Activated CD4-positive, alpha-beta T cell treated with anti-CD3 and anti-CD28 coated beads, Interleukin-2, amount 10 ng/mL, durations not matched to agents 24 days and 14 days (primary cell): ENCODE results near the gene TRAF5. TPM values are rescaled to one million over a fixed set of nuclear protein-coding genes. Genes with fewer than 3 reads are reported as not detected.
"Not testable (repeated sequence)": the region's sequence is repeated elsewhere in the genome, so short reads cannot be mapped to it uniquely, and the experiment has no call there.

Source experiments
- DNase-seq: peaks from one replicate; pipeline ENCODE4 v3.0.0; 2022
- H3K27ac Mint-ChIP-seq: one replicate; pipeline ENCODE4 v1.8.0; 2022; ENCODE audit warnings: mild to moderate bottlenecking, mixed read lengths
- H3K27me3 Mint-ChIP-seq: one replicate; pipeline ENCODE4 v1.8.0; 2022; ENCODE audit warnings: mixed read lengths
- H3K36me3 Mint-ChIP-seq: one replicate; pipeline ENCODE4 v1.8.0; 2022; ENCODE audit warnings: low read depth, mild to moderate bottlenecking, mixed read lengths
- H3K4me1 Mint-ChIP-seq: one replicate; pipeline ENCODE4 v1.8.0; 2021; ENCODE audit warnings: mixed read lengths
- H3K4me3 Mint-ChIP-seq: one replicate; pipeline ENCODE4 v1.8.0; 2022; ENCODE audit warnings: mild to moderate bottlenecking, moderate library complexity, mixed read lengths
- H3K9me3 Mint-ChIP-seq: one replicate; pipeline ENCODE4 v1.8.0; 2021; ENCODE audit warnings: mixed read lengths
- intact Hi-C: fragments of 100-400 bp; cut with micrococcal nuclease; formaldehyde crosslinking; loops from one replicate; pipeline ENCODE4 v1.15.1; 2023
- total RNA-seq: library from RNA; stranded (reverse); gene quantifications from 2 replicates; pipeline ENCODE4 v1.2.3, GENCODE V29; 2022

TRAF5 gene
- total RNA-seq, 1 donor from 2014 or later = 56.6 TPM

GRCh38 chr1:211343607-211344006, 17.0 kb downstream of the TRAF5 start:
- Mint-ChIP-seq H3K36me3 (peaks cover 54% of the 10 kb centered on the region), H3K9me3 (no peaks in the 10 kb centered on the region), H3K27me3 (no peaks in the 10 kb centered on the region), H3K4me1 (peaks cover 53% of the 10 kb centered on the region), H3K27ac (peak overlapping the region; percentile 72), H3K4me3 (no peak overlapping the region)
- no peak for DNase-seq
- intact Hi-C loops = loop anchor here (2.0 kb wide), 1 partner anchor 15 kb away; no protein-coding TSS in a partner anchor

DNA sequence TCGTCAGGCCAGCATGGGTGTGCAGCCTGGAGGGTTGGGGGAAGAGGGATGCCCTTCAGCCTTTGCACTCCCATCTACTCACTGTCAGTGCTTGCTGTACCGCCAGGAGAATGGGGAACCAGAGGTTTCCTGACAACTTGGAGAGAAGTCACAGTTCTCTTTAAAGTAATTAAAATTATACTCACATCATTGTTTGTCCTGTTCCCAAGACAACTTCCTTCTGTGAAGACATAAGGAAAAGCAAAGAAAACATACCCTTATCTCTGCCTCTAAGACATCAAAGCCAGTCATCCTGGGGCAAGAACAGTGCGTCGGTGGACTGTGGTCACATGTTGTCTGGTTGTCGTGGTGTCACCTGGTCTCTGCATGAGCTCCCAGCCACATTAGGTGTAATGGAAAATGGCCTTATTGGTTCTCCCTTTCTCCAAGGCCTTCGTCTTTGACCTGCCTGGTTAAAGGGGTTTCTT, 17.6 kb downstream of the TRAF5 start:
- peaks cover 49% of the 10 kb centered on the region for H3K4me1 Mint-ChIP-seq
- H3K36me3 Mint-ChIP-seq = peaks cover 53% of the 10 kb centered on the region
- H3K27me3 Mint-ChIP-seq = no peaks in the 10 kb centered on the region
- no peaks in the 10 kb centered on the region for H3K9me3 Mint-ChIP-seq
- peak overlapping the region; percentile 72 for H3K27ac Mint-ChIP-seq
- no peak for DNase-seq
- intact Hi-C loops = no loop called here
- no peak overlapping the region for H3K4me3 Mint-ChIP-seq

DNA sequence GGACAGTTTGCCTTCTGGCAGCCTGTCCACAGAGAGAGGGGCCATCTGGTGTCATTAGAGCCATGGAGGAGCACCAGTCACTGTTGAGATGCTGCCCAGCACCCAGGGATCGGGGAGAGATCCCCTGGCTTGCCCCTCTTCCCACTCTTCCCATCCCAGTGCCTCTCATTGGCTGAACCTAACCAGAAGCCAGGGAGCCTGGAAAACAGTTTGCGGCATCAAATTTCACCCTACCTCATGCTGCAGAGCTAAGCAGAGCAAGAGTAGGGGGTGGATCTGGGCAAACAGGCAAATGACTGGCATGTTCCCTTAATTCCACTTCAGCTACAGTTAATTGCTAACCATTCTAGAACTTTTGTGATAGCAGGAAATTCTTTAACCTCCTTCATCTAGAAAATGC, 19.1 kb downstream of the TRAF5 start:
- H3K36me3 Mint-ChIP-seq = peaks cover 61% of the 10 kb centered on the region
- H3K27me3 Mint-ChIP-seq = no peaks in the 10 kb centered on the region
- intact Hi-C loops = no loop called here
- H3K4me1 Mint-ChIP-seq = peaks cover 49% of the 10 kb centered on the region
- no peak overlapping the region for H3K4me3 Mint-ChIP-seq
- H3K9me3 Mint-ChIP-seq = no peaks in the 10 kb centered on the region
- DNase-seq = no peak
- no peak overlapping the region for H3K27ac Mint-ChIP-seq

- Mint-ChIP-seq H3K4me1 (peaks cover 43% of the 10 kb centered on the region), H3K4me3 (no peak overlapping the region), H3K9me3 (peaks cover 6% of the 10 kb centered on the region), H3K27ac (no peak overlapping the region), H3K27me3 (no peaks in the 10 kb centered on the region), H3K36me3 (peaks cover 63% of the 10 kb centered on the region)
- intact Hi-C loops = no loop called here
- DNase-seq = no peak
Measured at GRCh38 chr1:211347077-211347844, 20.6 kb downstream of the TRAF5 start.

DNA sequence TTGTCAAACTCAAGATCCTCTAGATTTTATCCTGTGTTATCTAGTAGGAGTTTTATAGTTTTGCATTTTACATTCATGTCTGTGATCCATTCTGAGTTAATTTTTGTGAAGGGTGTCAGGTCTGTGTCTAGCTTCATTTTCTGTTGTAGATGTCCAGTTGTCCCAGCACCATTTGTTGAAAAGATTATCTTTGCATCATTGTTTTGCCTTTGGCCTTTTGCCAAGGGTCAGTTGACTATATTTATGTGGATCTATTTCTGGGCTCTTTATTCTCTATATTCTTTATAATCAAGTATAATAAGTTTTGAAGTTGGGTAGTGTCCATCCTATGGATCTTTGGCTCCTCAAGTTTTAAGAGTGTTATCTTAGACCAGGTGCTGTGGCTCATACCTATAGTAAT, 21.9 kb downstream of the TRAF5 start:
- peaks cover 66% of the 10 kb centered on the region for H3K36me3 Mint-ChIP-seq
- H3K4me1 Mint-ChIP-seq = peaks cover 44% of the 10 kb centered on the region
- no peak for DNase-seq
- no peak overlapping the region for H3K27ac Mint-ChIP-seq
- H3K9me3 Mint-ChIP-seq = peaks cover 6% of the 10 kb centered on the region
- no peaks in the 10 kb centered on the region for H3K27me3 Mint-ChIP-seq
- intact Hi-C loops = no loop called here
- H3K4me3 Mint-ChIP-seq = no peak overlapping the region

GRCh38 chr1:211349741-211350140, 23.1 kb downstream of the TRAF5 start:
- Mint-ChIP-seq H3K4me3 (no peak overlapping the region), H3K27me3 (no peaks in the 10 kb centered on the region), H3K36me3 (peaks cover 67% of the 10 kb centered on the region), H3K27ac (no peak overlapping the region), H3K9me3 (peaks cover 6% of the 10 kb centered on the region), H3K4me1 (peaks cover 43% of the 10 kb centered on the region)
- intact Hi-C loops = no loop called here
- no peak for DNase-seq

- DNase-seq, intact Hi-C loops, H3K27me3 Mint-ChIP-seq, H3K9me3 Mint-ChIP-seq: not testable (repeated sequence)
- peak overlapping the region; percentile 21 for H3K27ac Mint-ChIP-seq
- peaks cover 51% of the 10 kb centered on the region for H3K4me1 Mint-ChIP-seq
- peak overlapping the region; percentile 19 for H3K4me3 Mint-ChIP-seq
- peaks cover 70% of the 10 kb centered on the region for H3K36me3 Mint-ChIP-seq
Measured at GRCh38 chr1:211352055-211352454, 25.4 kb downstream of the TRAF5 start.

DNA sequence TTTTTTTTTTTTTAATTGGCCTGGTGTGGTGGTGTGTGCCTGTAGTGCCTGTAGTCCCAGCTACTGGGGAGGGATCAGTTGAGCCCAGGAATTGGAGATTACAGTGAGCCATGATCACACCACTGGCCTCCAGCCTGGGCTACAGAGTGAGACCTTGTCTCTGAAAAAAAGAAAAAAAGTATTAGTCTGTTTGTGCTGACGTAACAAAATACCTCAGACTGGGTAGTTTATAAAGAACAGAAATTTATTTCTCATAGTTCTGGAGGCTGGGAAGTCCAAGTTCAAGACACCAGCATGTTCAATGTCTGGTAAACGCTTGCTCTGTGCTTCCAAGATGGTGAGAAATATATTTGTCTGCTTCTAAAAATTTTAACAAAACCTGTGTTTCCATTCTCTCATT, 25.8 kb downstream of the TRAF5 start:
- Mint-ChIP-seq H3K27ac (no peak overlapping the region), H3K27me3 (no peaks in the 10 kb centered on the region), H3K9me3 (peaks cover 6% of the 10 kb centered on the region), H3K4me3 (no peak overlapping the region), H3K36me3 (peaks cover 71% of the 10 kb centered on the region), H3K4me1 (peaks cover 52% of the 10 kb centered on the region)
- DNase-seq = no peak
- intact Hi-C loops = no loop called here

GRCh38 chr1:211352985-211353515, 26.4 kb downstream of the TRAF5 start:
- DNase-seq = peak; percentile 81
- H3K36me3 Mint-ChIP-seq = peaks cover 69% of the 10 kb centered on the region
- peak overlapping the region; percentile 67 for H3K4me3 Mint-ChIP-seq
- H3K9me3 Mint-ChIP-seq = peaks cover 6% of the 10 kb centered on the region
- peak overlapping the region; percentile 79 for H3K27ac Mint-ChIP-seq
- H3K27me3 Mint-ChIP-seq = no peaks in the 10 kb centered on the region
- intact Hi-C loops = loop anchor here (1.0 kb wide), 1 partner anchor 30 kb away; no protein-coding TSS in a partner anchor
- peaks cover 50% of the 10 kb centered on the region for H3K4me1 Mint-ChIP-seq

- Mint-ChIP-seq H3K27me3 (no peaks in the 10 kb centered on the region), H3K36me3 (peaks cover 66% of the 10 kb centered on the region), H3K4me3 (peak overlapping the region; percentile 67), H3K4me1 (peaks cover 50% of the 10 kb centered on the region), H3K9me3 (peaks cover 6% of the 10 kb centered on the region), H3K27ac (peak overlapping the region; percentile 79)
- DNase-seq = no peak
- intact Hi-C loops = loop anchor here (1.0 kb wide), 1 partner anchor 30 kb away; no protein-coding TSS in a partner anchor
Measured at GRCh38 chr1:211353562-211354212, 27.1 kb downstream of the TRAF5 start.

DNA sequence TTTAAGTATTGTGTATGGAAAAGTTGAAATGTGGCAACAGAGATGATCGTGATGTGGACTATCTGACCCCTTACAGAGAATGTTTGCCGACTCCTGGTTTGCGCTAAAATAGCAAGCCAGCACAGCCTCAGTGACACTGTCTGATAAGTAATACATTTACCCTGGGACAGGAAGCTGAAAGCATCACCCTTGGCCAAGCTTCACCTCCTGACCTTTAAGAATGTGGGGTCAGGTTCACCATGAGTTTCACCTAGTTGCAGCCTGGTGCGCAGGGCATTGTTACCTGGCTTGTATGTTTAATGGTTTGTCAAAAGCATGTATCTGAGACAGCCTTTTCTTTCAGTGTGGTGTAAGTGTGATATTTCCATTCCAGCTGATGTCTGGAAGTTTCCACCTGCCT, 29.2 kb downstream of the TRAF5 start:
- H3K4me1 Mint-ChIP-seq = peaks cover 51% of the 10 kb centered on the region
- H3K27me3 Mint-ChIP-seq = no peaks in the 10 kb centered on the region
- H3K27ac Mint-ChIP-seq = peak overlapping the region; percentile 43
- intact Hi-C loops = no loop called here
- peaks cover 66% of the 10 kb centered on the region for H3K36me3 Mint-ChIP-seq
- DNase-seq = no peak
- H3K9me3 Mint-ChIP-seq = peaks cover 6% of the 10 kb centered on the region
- H3K4me3 Mint-ChIP-seq = no peak overlapping the region

DNA sequence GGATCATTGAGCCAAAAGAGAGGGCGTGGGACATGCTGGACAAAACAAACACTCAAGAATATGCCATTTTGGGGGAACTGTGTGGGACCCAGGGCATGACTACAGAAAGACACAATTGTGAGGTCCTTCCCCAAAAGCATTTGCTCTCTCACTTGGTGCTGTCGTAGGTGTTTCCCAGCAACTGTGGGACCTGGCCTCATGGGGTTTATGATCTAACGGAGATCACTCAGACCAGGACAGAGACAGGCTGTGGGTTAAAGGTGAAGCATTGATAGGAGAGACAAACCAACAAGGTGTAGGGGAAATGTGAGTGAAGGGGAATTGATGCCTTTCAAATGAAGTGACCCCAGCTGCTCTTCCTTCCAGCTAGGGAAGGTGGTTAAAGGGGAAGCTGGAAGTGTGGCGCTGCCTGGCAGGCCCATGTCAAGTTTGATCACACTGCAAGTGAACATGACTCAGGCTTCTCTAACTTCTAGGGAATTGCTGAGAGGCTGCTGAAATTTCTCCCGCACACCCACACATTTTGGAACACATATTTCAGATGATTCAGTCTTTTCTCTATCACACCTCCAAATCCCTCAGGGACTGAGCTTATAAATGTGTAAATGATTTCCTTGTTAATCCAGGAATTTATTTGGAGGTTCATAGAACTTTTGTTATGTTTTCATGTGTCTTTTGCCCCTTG, 30.2 kb downstream of the TRAF5 start:
- Mint-ChIP-seq H3K27me3 (no peaks in the 10 kb centered on the region), H3K4me3 (no peak overlapping the region), H3K36me3 (peaks cover 64% of the 10 kb centered on the region), H3K9me3 (peaks cover 3% of the 10 kb centered on the region), H3K27ac (peak overlapping the region; percentile 43), H3K4me1 (peaks cover 49% of the 10 kb centered on the region)
- intact Hi-C loops = no loop called here
- DNase-seq = no peak

DNA sequence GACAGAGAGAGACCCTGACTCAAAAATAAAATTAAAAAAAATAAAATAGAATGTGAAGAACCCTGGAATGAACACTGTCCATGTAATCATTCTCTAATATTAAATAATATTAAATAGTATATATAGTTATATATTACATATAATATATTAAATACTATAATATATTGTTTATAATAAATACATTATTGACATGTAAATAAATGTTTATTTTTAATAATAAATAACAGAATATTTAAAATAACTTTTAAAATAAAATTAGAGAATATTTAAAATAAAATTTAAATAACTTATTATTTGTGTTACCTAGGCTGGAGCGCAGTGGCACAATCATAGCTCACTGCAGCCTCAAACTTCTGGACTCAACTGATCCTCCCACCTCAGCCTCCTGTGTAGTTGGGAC, 32.1 kb downstream of the TRAF5 start:
- H3K36me3 Mint-ChIP-seq = peaks cover 59% of the 10 kb centered on the region
- H3K27ac Mint-ChIP-seq = no peak overlapping the region
- no peak for DNase-seq
- intact Hi-C loops = no loop called here
- no peak overlapping the region for H3K4me3 Mint-ChIP-seq
- H3K27me3 Mint-ChIP-seq = no peaks in the 10 kb centered on the region
- H3K9me3 Mint-ChIP-seq = no peaks in the 10 kb centered on the region
- H3K4me1 Mint-ChIP-seq = peaks cover 36% of the 10 kb centered on the region

DNA sequence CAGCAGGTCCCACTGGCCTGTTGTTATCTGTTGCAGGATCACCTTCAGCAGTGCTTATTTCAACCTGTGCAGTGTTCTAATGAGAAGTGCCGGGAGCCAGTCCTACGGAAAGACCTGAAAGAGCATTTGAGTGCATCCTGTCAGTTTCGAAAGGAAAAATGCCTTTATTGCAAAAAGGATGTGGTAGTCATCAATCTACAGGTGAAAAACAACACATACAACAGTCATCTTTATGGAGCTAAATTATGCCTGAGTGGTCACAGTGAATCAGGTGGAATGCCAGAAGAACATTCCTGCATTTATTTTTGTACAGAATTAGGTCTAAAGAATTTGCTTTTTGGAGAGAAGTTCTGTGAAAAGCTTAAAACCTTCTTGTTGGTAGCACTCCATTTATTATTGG, 33.2 kb downstream of the TRAF5 start:
- Mint-ChIP-seq H3K4me3 (no peak overlapping the region), H3K27ac (peak overlapping the region; percentile 51), H3K4me1 (peaks cover 31% of the 10 kb centered on the region), H3K36me3 (peaks cover 63% of the 10 kb centered on the region), H3K9me3 (no peaks in the 10 kb centered on the region), H3K27me3 (no peaks in the 10 kb centered on the region)
- intact Hi-C loops = no loop called here
- no peak for DNase-seq
